Chondrocyte (in vitro differentiated cells): ENCODE measurements around the gene NR3C2. TPM values are rescaled to one million over a fixed set of nuclear protein-coding genes. Genes with fewer than 3 reads are reported as not detected.

Experiments used
- DNase-seq: peaks from one replicate; pipeline ENCODE4 v3.0.0; 2021; ENCODE audit warnings: mixed read lengths, low spot score
- H3K27ac Mint-ChIP-seq: one replicate; pipeline ENCODE4 v1.8.0; 2021; ENCODE audit warnings: mild to moderate bottlenecking, moderate library complexity, mixed read lengths; ENCODE audit not compliant: unreplicated experiment
- H3K27me3 Mint-ChIP-seq: 2 replicates; pipeline ENCODE4 v1.8.0; 2021; ENCODE audit warnings: low read depth, mixed read lengths
- H3K36me3 Mint-ChIP-seq: 2 replicates; pipeline ENCODE4 v1.8.0; 2021; ENCODE audit warnings: low read depth, mixed read lengths
- H3K4me1 Mint-ChIP-seq: 2 replicates; pipeline ENCODE4 v1.8.0; 2021; ENCODE audit warnings: low read depth, mild to moderate bottlenecking, mixed read lengths
- H3K4me3 Mint-ChIP-seq: one replicate; pipeline ENCODE4 v1.8.0; 2021; ENCODE audit warnings: mild to moderate bottlenecking, moderate library complexity, mixed read lengths; ENCODE audit not compliant: unreplicated experiment
- H3K9me3 Mint-ChIP-seq: 2 replicates; pipeline ENCODE4 v1.8.0; 2021; ENCODE audit warnings: low read depth, mixed read lengths
- CTCF ChIP-seq: fragments of 200-600 bp; sonication (generic); IDR thresholded peaks from 2 replicates; pipeline ENCODE4 v1.5.0; 2021; ENCODE audit warnings: antibody characterized with exemption, mild to moderate bottlenecking, moderate library complexity
- total RNA-seq: library from RNA; stranded (reverse); gene quantifications from 3 replicates; pipeline ENCODE4 v1.2.1, GENCODE V29; 2021

NR3C2 gene
- total RNA-seq, 1 donor from 2014 or later = 0.20 TPM

GRCh38 chr4:148266921-148267320 is 175.3 kb downstream of the NR3C2 start:
- Mint-ChIP-seq H3K27me3 (peaks cover 16% of the 10 kb centered on the region), H3K9me3 (no peaks in the 10 kb centered on the region), H3K4me1 (no peaks in the 10 kb centered on the region), H3K4me3 (no peak overlapping the region), H3K36me3 (no peaks in the 10 kb centered on the region), H3K27ac (no peak overlapping the region)
- no peak for TF ChIP-seq CTCF
- DNase-seq = no peak

GRCh38 chr4:148266240-148266639 is 176.0 kb downstream of the NR3C2 start:
- Mint-ChIP-seq H3K36me3 (no peaks in the 10 kb centered on the region), H3K9me3 (no peaks in the 10 kb centered on the region), H3K27me3 (peaks cover 13% of the 10 kb centered on the region), H3K27ac (no peak overlapping the region), H3K4me3 (no peak overlapping the region), H3K4me1 (no peaks in the 10 kb centered on the region)
- DNase-seq = no peak
- TF ChIP-seq CTCF = no peak

GRCh38 chr4:148265627-148266026 is 176.6 kb downstream of the NR3C2 start:
- TF ChIP-seq CTCF = no peak
- peaks cover 13% of the 10 kb centered on the region for H3K27me3 Mint-ChIP-seq
- DNase-seq = no peak
- H3K4me3 Mint-ChIP-seq = no peak overlapping the region
- no peaks in the 10 kb centered on the region for H3K9me3 Mint-ChIP-seq
- no peaks in the 10 kb centered on the region for H3K36me3 Mint-ChIP-seq
- no peaks in the 10 kb centered on the region for H3K4me1 Mint-ChIP-seq
- H3K27ac Mint-ChIP-seq = no peak overlapping the region

- DNase-seq = no peak
- TF ChIP-seq CTCF = no peak
- no peaks in the 10 kb centered on the region for H3K36me3 Mint-ChIP-seq
- H3K9me3 Mint-ChIP-seq = no peaks in the 10 kb centered on the region
- no peak overlapping the region for H3K27ac Mint-ChIP-seq
- H3K4me1 Mint-ChIP-seq = no peaks in the 10 kb centered on the region
- peaks cover 22% of the 10 kb centered on the region for H3K27me3 Mint-ChIP-seq
- H3K4me3 Mint-ChIP-seq = no peak overlapping the region
These were observed 178.4 kb downstream of the NR3C2 start for GRCh38 chr4:148263802-148264201.

- H3K27ac Mint-ChIP-seq = no peak overlapping the region
- H3K4me3 Mint-ChIP-seq = no peak overlapping the region
- H3K4me1 Mint-ChIP-seq = no peaks in the 10 kb centered on the region
- TF ChIP-seq CTCF = no peak
- H3K36me3 Mint-ChIP-seq = no peaks in the 10 kb centered on the region
- DNase-seq = no peak
- no peaks in the 10 kb centered on the region for H3K9me3 Mint-ChIP-seq
- H3K27me3 Mint-ChIP-seq = peaks cover 27% of the 10 kb centered on the region
These were observed 179.1 kb downstream of the NR3C2 start for GRCh38 chr4:148263127-148263526.
